OCI-LY1 (cell line): ENCODE results near the gene TMEM175.

Experiments used
- H2AFZ ChIP-seq: fragments of 200-600 bp; sonication (generic), shearing (Covaris generic); 2 replicates; pipeline ENCODE4 v1.6.0; 2014; ENCODE audit warnings: antibody characterized with exemption, mild to moderate bottlenecking, low read length
- H3F3A ChIP-seq: fragments of 200-600 bp; sonication (generic), shearing (Covaris generic); 2 replicates; pipeline ENCODE4 v1.6.0; 2014; ENCODE audit warnings: mild to moderate bottlenecking, antibody characterized with exemption, low read length, moderate library complexity; ENCODE audit not compliant: insufficient read depth
- H3K27ac ChIP-seq: fragments of 200-600 bp; sonication (generic); 2 replicates; pipeline ENCODE4 v1.5.1; 2014; ENCODE audit warnings: low read length, mixed run types, mild to moderate bottlenecking, low read depth; ENCODE audit not compliant: poor library complexity, severe bottlenecking
- H3K27me3 ChIP-seq: fragments of 200-600 bp; sonication (generic); 2 replicates; pipeline ENCODE4 v1.6.0; 2014; ENCODE audit warnings: antibody characterized with exemption, mild to moderate bottlenecking, low read length, moderate library complexity; ENCODE audit not compliant: insufficient read depth
- H3K36me3 ChIP-seq: fragments of 200-600 bp; sonication (generic); 2 replicates; pipeline ENCODE4 v1.6.1; 2014; ENCODE audit warnings: mild to moderate bottlenecking, antibody characterized with exemption, low read length, moderate library complexity, mixed read lengths; ENCODE audit not compliant: insufficient read depth
- H3K4me1 ChIP-seq: fragments of 200-600 bp; sonication (generic); 2 replicates; pipeline ENCODE4 v1.5.1; 2014; ENCODE audit warnings: mild to moderate bottlenecking, low read length, moderate library complexity; ENCODE audit not compliant: insufficient read depth, severe bottlenecking
- H3K4me2 ChIP-seq: fragments of 200-600 bp; sonication (generic), shearing (Covaris generic); 2 replicates; pipeline ENCODE4 v1.6.1; 2014; ENCODE audit warnings: low read length
- H3K4me3 ChIP-seq: fragments of 200-600 bp; sonication (generic); 2 replicates; pipeline ENCODE4 v1.5.1; 2014; ENCODE audit warnings: low read length, low read depth, mild to moderate bottlenecking, mixed read lengths; ENCODE audit not compliant: poor library complexity, severe bottlenecking
- H3K79me2 ChIP-seq: fragments of 200-600 bp; shearing (Covaris generic); 2 replicates; pipeline ENCODE4 v1.6.1; 2016; ENCODE audit warnings: mixed run types, low read length, mixed read lengths; ENCODE audit not compliant: insufficient read depth
- H3K9ac ChIP-seq: fragments of 200-600 bp; sonication (generic), shearing (Covaris generic); 2 replicates; pipeline ENCODE4 v1.6.1; 2014; ENCODE audit warnings: mild to moderate bottlenecking, low read length, mixed read lengths
- H3K9me2 ChIP-seq: fragments of 200-600 bp; sonication (generic), shearing (Covaris generic); 2 replicates; pipeline ENCODE4 v1.6.1; 2014; ENCODE audit warnings: low read depth, mild to moderate bottlenecking, low read length, mixed read lengths
- H3K9me3 ChIP-seq: fragments of 200-600 bp; shearing (Covaris generic); 2 replicates; pipeline ENCODE4 v1.6.1; 2014; ENCODE audit warnings: low read length, mixed read lengths
- H4K20me1 ChIP-seq: fragments of 200-600 bp; sonication (generic), shearing (Covaris generic); 2 replicates; pipeline ENCODE4 v1.6.0; 2016; ENCODE audit warnings: mild to moderate bottlenecking, low read length; ENCODE audit not compliant: insufficient read depth
- EZH2 ChIP-seq: fragments of 200-600 bp; sonication (generic), shearing (Covaris generic); IDR thresholded peaks from 2 replicates; pipeline ENCODE4 v1.8.0; 2017; ENCODE audit warnings: borderline replicate concordance, mixed run types, mild to moderate bottlenecking, antibody characterized with exemption, low read length, moderate library complexity, mixed read lengths
- TF ChIP-seq, protein P1 (sequence below): fragments of 200-600 bp; sonication (generic), shearing (Covaris generic); IDR thresholded peaks from 2 replicates; pipeline ENCODE4 v1.5.1; 2017; ENCODE audit warnings: mild to moderate bottlenecking, antibody characterized with exemption, low read length, moderate library complexity, mixed read lengths

TMEM175 gene

DNA sequence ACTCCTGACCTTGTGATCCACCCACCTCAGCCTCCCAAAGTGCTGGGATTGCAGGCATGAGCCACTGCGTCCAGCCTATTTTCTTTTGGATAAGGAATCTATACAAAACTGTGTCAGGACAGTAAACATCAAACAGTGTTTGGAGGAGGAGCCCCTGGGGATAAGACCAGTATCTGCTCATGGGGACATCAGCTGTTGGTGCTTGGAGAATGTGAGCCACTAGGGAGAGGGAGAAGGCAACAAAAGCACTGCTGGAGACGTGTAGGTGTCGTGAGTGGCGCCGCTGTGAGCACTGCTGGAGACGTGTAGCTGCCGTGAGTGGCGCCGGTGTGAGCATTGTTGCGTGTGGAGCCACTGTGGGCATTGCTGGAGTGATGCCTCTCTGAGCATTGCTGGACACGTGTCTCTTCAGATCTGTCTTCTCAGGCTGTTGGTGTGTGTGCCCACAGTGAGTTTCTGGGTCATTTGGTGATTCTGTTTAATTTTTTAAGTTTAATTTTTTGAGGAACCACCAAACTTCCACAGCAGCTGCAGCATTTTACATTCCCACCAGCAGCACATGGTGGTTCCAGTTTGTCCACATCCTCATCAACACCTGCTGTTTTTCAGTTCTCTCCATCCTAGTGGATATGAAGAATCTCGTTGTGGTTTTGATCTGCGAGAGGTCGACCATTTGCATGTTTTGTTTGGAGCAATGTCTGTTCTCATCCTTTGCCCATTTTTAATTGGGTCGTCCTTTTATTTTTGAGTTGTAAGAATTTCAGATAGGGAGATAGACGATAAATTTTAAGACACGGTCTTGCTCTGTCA, 22.2 kb downstream of the TMEM175 start:
- Histone ChIP-seq H3K27me3 (no peaks in the 10 kb centered on the region), H3K9me3 (no peaks in the 10 kb centered on the region), H3K4me3 (no peak overlapping the region), H3K79me2 (no peaks in the 10 kb centered on the region), H3F3A (no peaks in the 10 kb centered on the region), H3K9me2 (no peaks in the 10 kb centered on the region), H3K36me3 (no peaks in the 10 kb centered on the region; the same call in 1 of the 2 replicates), H3K9ac (no peak overlapping the region), H3K4me2 (no peak overlapping the region), H3K27ac (no peak overlapping the region), H2AFZ (no peak overlapping the region), H4K20me1 (no peaks in the 10 kb centered on the region), H3K4me1 (no peaks in the 10 kb centered on the region)
- TF ChIP-seq EZH2 = no peak
- TF ChIP-seq, protein P1, sequence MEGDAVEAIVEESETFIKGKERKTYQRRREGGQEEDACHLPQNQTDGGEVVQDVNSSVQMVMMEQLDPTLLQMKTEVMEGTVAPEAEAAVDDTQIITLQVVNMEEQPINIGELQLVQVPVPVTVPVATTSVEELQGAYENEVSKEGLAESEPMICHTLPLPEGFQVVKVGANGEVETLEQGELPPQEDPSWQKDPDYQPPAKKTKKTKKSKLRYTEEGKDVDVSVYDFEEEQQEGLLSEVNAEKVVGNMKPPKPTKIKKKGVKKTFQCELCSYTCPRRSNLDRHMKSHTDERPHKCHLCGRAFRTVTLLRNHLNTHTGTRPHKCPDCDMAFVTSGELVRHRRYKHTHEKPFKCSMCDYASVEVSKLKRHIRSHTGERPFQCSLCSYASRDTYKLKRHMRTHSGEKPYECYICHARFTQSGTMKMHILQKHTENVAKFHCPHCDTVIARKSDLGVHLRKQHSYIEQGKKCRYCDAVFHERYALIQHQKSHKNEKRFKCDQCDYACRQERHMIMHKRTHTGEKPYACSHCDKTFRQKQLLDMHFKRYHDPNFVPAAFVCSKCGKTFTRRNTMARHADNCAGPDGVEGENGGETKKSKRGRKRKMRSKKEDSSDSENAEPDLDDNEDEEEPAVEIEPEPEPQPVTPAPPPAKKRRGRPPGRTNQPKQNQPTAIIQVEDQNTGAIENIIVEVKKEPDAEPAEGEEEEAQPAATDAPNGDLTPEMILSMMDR = no peak

GRCh38 chr4:955161-955921, 23.1 kb downstream of the TMEM175 start:
- no peak overlapping the region for H3K4me3 ChIP-seq
- TF ChIP-seq, protein P1 = no peak
- TF ChIP-seq EZH2 = no peak
- no peaks in the 10 kb centered on the region for H3K27me3 ChIP-seq
- H2AFZ ChIP-seq = no peak overlapping the region
- H3K27ac ChIP-seq = no peak overlapping the region
- no peak overlapping the region for H3K4me2 ChIP-seq
- H3K9me2 ChIP-seq = no peaks in the 10 kb centered on the region
- H3K36me3 ChIP-seq = no peaks in the 10 kb centered on the region; the same call in 1 of the 2 replicates
- H3K9ac ChIP-seq = no peak overlapping the region
- H3K9me3 ChIP-seq = no peaks in the 10 kb centered on the region
- H3F3A ChIP-seq = no peaks in the 10 kb centered on the region
- H3K4me1 ChIP-seq = no peaks in the 10 kb centered on the region
- H4K20me1 ChIP-seq = no peaks in the 10 kb centered on the region
- no peaks in the 10 kb centered on the region for H3K79me2 ChIP-seq

GRCh38 chr4:955931-956381, 23.7 kb downstream of the TMEM175 start:
- Histone ChIP-seq H3K4me1 (no peaks in the 10 kb centered on the region), H2AFZ (no peak overlapping the region), H3K27ac (no peak overlapping the region), H3F3A (no peaks in the 10 kb centered on the region), H3K36me3 (no peaks in the 10 kb centered on the region; the same call in 1 of the 2 replicates), H3K9ac (no peak overlapping the region), H3K9me2 (no peaks in the 10 kb centered on the region), H3K9me3 (no peaks in the 10 kb centered on the region), H3K79me2 (no peaks in the 10 kb centered on the region), H3K4me3 (no peak overlapping the region), H3K27me3 (no peaks in the 10 kb centered on the region), H3K4me2 (no peak overlapping the region), H4K20me1 (no peaks in the 10 kb centered on the region)
- no peak for TF ChIP-seq EZH2
- TF ChIP-seq, protein P1 = no peak
